HG03354 (cell line): Measurements from ENCODE around the gene CLMN.

ENCODE experiments used
- ATAC-seq: cut with Tn5 transposase; IDR thresholded peaks from one replicate; pipeline ENCODE4 v1.9.1; 2021; ENCODE audit warnings: mild to moderate bottlenecking; ENCODE audit not compliant: unreplicated experiment, poor library complexity, severe bottlenecking

The CLMN gene

DNA sequence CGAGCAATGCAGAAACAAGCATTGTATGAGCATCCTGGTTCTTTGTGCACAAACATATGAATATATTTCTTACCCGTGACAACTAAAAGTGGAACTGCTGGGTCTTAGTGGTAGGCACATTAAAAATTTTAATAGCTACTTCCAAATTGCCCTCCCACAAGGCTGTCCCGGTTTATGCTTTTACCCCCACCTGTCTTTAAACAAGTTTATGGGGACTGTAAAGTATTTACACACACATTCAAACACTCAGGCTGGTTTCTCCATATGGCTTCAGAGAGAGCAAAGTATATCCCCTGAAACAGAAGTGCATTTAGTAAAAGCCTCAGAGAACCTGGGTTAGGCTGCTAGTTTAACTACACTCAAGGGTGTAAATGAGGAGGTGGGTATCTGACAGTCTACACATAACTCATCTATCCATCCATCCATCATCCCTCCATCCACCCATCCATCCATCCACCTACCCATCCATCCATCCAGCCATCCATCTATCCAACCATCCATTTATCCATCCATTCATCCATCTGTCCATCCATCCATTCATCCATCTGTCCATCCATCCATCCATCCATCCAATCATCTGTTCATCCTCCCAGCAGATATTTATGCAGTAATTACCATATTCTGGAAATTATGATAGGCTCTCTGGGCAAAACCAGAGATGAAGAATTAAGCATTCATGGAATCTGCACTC, 86.7 kb downstream of the CLMN start:
- no peak for ATAC-seq

DNA sequence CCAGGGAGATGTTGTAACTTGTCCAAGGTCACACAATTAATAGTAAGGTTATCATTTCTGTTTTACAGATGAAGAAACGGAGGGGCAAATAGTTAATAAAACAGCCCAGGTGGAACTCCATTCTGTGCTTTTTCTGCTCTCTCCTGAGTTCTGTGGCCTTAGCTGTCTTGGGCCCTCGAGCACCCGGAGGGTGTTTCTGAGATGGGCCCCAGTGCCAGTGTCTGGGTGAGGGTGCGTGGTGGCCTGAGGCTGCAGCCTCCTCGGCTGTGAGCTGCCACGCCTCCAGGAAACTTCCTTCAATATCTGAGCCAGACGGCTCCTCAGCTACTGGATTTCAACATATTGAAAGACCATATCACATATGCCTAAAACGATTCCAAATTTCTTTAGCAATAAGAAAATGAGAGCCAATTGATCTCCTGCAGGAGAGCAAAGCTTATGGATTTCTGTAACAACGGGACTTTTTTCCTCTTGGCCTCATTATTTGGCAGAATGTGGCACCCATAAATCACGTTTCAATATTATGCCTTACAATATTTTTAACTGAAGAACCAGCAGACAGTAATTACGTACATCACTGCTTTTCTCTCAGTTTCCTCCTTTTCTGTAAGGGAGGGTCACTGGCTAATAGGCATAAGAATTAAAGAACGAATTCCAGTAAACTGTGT, 87.6 kb downstream of the CLMN start:
- ATAC-seq, result no peak

DNA sequence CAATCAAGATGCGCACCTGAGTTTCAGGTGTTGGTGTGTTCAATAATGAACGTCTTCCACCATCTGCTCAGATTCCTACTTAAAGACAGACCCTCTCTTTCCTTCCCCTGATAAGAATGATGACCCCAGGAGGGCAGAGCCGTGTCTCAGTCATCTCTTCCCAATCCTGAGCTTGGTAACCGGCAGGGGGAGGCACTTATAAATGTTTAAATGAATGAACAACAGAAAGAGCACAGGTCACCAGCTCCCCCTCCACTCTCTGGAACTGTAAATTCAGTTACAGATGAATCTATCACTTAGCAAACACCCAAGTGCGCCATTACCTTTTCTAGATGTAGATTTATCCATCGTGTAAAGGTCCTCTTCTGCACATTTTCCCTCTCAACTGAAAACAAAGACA, 90.0 kb downstream of the CLMN start:
- ATAC-seq, result no peak

DNA sequence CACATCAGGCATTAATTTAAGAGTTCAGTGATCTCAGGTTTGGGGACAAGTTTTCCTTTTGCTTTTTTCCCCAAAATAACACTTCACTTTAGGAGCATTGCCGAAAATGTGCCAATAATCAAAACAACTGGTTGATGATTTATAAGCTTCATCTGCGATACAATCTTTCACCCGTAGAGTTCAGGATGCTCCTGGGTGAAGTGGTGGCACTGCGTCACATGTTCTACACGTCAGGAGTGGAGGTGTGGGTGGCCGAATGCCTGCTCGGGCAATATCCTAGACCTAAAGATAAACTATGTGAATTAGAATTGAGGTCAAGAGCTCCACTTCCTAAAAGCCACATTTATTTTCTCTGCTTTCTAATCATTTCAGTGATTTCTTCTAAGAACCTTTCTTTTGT, 91.5 kb downstream of the CLMN start:
- ATAC-seq, result no peak

DNA sequence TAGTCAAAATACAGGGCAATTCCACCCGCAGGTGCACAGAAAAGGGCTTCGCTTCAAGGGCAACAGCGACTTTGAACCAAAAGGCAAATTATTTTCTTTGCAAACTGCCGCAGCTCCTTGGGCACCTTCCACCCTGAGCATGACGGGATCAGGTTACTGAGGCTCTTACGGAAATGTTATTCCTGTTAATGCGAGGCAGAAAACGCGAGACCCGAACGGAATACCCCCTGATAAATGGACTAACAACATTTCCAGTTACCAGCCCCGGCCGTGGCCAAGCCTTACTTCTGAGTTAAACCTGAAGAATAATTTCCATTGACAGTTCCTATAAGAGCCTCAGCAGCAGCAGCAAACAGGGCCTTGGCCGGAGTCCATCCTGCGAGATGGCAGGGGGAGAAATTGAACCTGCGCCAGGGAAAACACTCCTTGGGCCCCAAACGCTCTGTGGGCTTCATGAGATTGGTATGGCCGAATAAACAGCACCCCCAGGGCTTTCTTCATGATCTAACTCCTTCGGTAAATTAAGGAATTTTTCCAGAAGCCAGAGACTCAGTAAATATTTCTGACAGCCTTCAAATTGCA, 92.3 kb downstream of the CLMN start:
- ATAC-seq, result no peak

DNA sequence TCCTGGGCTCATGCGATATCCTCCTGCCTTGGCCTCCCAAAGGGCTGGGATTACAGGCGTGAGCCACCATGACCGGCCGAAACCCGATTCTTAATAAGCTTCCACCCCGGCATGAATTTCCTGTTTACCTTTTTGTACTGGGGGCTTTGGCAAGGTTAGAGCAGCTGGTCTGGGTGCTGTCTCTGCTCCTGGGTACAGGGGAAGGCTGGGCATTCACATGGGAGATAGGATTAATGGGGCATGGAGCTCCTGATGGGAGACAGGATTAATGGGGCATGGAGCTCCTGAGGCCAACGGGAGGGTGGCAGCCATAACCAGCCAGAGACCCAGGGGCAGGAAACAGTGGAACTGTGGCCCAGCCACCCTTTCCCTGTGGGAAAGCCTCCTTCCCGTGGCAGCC, 92.9 kb downstream of the CLMN start:
- no peak for ATAC-seq

DNA sequence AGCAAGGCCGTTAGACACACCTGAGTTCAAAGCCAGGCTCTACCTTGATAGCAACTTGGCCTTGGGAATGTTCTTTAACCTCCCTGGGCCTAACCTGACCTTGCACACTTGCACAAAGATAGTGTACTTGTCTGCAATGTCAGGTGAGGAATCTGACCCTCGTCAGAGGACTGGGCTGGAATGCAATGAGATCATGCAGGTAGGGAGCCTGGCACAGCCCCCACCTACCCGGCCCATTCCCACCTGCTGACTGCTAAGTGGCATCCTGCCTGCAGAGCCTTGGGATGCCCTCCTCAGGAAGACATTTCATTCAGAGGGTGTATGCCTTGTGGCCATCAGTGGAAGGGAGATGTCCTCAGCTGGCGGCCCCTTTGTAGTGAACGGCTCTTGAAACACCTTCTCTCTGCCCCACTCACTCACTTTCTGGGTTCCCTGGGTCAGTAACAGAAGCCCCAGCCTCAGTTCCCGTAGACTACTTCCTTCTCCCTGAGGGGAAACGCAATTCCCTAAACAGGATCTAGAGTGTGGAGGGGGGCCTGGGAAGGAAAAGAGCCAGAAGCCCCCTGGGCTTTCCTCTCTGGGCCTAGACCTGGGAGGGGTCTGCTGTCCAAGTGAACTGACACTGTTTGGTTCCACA, 94.3 kb downstream of the CLMN start:
- no peak for ATAC-seq

DNA sequence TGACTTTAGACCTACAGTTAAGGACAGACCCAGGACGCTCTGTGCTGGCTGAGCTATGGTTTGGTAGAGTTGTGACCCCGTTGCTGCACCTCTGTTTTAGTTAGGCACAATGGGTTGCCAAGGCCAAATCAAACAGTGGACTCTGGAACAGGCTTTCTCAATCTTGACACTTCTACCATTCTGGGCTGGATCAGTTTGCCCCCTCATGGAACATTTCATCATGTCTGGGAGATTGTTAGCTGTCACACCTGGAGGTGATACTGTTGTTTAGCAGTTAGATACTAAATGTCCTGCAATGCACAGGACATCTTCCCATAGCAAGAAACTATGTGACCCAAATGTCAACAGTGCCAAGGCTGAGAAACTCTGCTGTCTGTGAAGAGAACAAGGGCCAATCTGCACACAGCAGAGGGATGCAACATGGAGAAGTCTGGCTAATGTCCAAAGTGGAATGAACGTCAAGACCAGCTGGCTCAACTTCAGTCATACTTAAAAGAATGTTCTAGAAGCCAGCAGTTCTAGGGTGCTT, 96.8 kb downstream of the CLMN start:
- ATAC-seq, result no peak

DNA sequence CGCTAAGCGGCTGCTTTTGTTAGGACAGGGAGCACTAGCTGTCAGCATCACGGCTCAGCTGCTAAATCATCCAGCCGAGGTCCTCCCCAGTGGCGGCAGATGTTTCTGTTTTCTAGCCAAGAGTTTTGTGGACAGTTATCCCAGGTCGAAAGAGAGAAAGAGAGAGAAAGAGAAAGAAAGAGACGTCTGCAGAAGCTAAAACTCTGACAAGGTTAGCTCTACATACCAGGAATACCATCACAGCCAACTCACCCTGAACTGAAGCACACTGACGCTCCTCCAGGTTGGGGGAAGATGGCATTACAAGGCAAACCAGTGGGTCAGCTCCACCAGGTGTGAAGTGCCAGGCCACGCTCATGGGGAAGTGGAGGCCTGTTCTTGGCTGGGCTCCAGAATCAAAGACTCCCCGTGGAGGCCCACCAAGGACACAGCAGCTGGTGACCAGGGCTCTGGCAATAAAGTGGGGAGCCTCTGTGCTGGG, 97.5 kb downstream of the CLMN start:
- ATAC-seq, result no peak

DNA sequence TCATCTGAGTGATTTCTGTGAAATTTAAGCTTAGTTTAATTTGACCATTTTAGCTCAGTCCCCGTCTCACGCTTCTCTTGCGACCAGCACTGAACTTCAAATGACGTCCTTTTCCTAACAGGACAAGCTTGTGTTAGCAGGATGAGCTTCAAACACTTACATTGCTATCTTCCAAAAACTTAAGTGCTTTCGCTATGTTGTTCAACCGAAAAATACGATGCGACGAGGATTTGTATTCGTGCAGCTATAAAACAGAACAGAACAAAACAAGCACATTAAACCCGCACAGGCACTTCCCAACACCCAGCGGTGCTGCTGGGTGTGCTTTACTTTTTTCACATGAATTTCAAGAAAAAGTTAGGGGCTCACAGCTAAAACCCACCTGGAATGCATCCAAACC, 98.2 kb downstream of the CLMN start:
- no peak for ATAC-seq

DNA sequence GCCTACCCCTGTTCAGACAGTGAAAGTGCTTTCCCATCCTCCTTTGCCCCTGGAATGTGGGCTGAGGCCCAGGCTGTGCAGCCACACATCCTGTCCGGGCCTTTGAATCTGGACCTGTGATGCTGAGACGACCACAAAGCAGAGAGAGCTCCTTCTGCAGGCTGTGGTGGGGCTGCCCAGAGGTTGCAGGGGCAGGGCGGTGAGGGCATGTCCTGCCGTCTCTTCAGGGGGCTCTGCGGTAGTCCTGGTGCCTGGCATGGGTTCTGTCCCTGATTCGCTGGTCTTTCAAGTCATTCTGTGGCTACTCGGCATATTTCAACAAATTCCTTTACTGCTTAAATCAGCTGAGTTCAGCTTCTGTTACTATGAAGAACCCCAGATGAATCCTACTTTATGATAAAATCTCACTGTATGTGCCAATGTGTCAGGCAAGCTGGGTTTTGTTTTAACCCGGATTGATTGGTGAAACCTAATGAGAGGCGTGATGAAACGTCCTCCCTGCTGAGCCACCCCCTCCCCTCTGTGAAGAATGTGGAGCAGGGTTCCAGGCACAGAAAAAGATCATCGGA, 99.0 kb downstream of the CLMN start:
- no peak for ATAC-seq

DNA sequence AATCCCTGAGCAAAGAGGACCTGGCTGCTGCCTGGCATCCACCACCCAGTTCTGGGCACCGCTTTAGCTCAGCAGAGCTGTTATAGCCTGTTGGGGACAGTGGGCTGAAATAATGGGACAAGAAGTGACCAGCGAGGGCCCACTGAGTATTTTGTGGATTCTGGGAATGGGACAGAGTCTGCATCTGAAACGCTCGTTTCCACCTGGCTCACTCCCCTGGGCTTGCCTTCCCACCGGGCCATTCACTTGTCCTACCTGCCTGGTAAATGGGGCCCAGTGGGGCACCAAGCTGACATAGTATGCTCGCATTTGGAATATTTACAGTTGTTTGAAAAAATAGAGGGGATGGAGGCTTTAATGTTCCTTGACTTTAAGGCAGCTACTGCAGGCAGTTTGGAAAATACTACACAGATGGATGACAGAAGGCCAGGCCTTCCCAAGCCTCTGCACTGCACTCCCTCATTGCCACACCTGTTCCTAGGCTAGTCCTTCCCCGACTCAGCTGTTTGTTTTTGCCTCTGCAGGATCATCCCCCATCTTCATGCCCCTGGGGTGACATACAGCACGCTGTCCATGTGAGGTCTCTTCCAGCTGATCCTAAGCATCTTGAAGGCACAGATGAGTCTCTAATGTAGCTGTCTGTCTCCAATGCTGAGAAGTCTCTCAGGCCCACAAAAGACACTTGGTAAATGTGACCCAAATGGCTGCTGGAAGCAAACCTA, 101.1 kb downstream of the CLMN start:
- no peak for ATAC-seq

DNA sequence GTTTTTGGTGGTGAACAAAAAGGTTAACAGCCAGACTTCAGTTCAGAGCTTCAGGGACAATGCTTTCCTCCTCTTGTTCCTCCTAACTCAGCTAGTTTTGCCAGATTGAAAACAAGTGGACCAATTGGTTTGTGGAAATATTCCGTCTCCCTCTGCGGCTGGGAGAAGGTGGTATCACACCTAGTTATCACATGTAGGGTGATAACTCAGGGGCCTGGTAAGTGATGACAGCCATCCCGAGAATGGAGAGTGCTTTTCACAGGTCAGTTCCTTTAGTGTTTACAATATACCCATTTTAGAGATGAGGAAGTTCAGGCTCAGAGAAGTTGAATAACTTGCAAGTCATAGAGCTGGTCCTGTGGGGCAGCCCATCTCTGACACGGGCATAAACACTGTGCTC, 101.7 kb downstream of the CLMN start:
- no peak for ATAC-seq

DNA sequence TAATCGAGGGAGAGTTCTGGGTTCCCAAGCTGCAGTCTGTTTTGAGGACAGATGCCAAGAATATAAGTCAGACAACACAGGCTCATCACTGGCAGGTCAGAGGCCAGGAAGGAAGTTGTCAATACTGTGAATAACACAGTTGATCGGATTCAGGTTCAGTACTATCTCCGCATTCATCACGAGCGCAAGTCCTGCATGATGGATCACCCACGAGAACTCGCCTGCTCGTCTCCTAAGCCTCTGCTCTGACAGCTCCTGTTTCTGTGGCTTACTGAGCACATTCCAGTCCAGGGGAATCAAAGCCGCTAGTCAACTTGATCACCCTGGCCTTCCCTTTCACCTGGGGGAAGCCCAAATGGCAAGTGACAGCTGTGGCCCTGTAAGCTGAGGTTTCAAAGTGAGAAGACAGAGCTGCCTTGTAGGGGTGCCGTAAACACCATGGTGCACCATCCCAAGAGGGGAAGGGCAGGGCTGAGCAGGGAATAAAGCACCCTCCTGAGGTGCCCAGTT, 102.3 kb downstream of the CLMN start:
- no peak for ATAC-seq

DNA sequence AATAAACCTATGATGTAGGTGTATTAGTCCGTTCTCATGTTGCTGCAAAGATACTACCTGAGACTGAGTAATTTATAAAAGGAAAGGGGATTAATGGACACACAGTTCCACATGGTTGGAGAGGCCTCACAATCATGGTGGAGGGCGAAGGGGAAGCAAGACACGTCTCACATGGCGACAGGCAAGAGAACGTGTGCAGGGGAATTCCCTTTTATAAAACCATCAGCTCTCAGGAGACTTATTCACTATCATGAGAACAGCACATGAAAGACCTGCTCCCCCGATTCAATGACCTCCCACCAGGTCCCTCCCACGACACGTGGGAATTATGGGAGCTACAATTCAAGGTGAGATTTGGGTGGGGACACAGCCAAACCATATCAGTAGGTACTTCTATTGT, 103.7 kb downstream of the CLMN start:
- ATAC-seq, result no peak

DNA sequence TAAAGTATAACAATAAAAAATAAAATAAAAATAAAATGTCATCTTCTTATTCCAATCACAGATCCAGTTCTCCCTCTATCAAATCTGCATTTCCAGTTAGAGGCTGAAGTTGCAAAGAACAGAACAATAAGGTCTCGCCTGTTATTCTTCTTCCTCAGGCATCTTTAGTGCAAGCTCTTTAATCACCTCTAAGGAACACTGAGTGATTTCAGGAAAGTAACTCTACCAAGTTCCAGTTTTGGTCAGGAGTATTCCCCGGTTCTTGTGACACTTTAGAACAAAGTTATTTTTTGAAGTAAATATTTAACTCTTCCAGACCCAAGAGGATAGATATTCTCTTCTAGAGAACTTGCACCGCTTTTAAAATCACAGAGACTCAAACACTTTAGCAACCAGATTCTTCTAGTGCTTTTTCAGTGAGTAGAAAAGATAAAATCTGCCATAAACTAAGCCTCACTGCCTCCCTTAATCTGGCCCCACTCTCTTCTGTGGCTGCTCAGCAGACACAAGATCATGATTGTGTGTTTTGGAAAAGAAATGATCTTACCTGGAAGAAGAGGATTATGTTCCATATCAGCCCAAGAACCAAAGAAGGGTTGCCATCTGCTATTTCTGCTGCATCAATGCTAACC, 104.5 kb downstream of the CLMN start:
- no peak for ATAC-seq

DNA sequence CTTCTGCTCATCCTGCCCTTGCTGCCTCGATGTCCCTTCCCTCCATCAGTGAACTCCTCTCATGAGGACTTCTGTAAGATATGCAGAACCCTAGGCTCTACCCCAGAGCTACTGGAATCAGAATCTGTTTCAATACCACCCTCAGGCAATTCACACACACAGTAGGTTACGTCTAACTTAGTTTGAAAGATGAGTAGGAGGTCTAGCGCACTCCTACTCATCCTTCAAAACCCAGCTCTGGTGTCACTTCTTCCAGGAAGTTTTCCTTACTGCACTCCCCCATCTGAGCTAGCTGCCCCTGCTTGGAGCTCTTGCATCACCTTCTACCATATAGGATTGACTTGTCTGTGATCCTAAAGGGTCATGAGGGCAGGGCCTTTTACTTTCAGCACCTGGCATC, 105.9 kb downstream of the CLMN start:
- no peak for ATAC-seq

DNA sequence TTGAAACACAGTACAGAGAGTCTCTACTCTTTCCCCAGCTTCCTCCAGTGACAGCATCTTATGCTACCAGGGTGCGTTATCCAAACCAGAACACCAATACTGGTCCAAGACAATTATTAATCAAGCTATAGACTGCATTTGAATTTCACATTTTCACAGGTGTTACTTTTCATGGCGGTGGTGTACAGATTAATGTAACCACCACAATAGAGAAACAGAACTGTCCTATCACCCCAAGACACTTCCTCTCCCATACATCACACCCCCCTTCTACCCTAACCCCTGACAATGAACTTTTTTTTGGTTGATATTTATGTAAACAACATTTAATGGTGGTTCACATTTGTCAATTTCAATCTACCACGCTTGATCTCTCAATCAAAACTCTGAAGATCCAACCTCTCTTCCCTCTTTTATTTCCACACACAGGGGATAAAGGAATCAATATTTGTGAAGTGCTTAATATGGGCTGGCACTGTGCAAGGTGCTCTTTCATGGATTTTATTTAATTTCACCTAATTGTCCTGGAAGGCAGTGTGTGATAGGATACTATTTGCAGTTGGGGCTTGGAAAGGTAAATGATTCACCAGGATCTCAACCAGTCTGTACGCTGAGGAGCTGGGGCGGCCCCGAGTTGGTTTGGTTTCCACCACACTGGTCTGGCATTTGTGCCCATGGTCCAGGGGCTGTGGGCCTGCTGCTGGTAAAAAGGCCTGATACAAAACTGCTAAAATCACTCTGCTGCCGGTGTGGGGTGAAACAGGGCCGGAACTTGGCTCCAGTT, 107.8 kb downstream of the CLMN start:
- ATAC-seq, result peak; percentile 89
